Hepatocyte (in vitro differentiated cells): ENCODE results near the gene C4orf50. TPM values are rescaled to one million over a fixed set of nuclear protein-coding genes. Genes with fewer than 3 reads are reported as not detected.
A peak's percentile ranks its signal among the peaks of the same experiment; 100 is the strongest.

ENCODE experiments used
- DNase-seq: peaks from one replicate; pipeline ENCODE4 v3.0.0-alpha.2; 2016; ENCODE audit warnings: low spot score
- H2AFZ ChIP-seq: fragments of 200-600 bp; sonication (generic); 2 replicates; pipeline ENCODE4 v1.6.0; 2016; ENCODE audit warnings: antibody characterized with exemption, mild to moderate bottlenecking
- H3K27ac ChIP-seq: fragments of 200-600 bp; sonication (generic); 2 replicates; pipeline ENCODE4 v1.5.1; 2016; ENCODE audit warnings: mild to moderate bottlenecking
- H3K27me3 ChIP-seq: fragments of 200-600 bp; sonication (generic); 2 replicates; pipeline ENCODE4 v1.6.1; 2016
- H3K36me3 ChIP-seq: fragments of 200-600 bp; sonication (generic); replicated peaks from 2 replicates; pipeline ENCODE4 v1.5.1; 2016; ENCODE audit warnings: low read depth; ENCODE audit not compliant: insufficient read depth
- H3K4me1 ChIP-seq: fragments of 200-600 bp; sonication (generic); 2 replicates; pipeline ENCODE4 v1.5.1; 2016; ENCODE audit warnings: mild to moderate bottlenecking, moderate library complexity; ENCODE audit not compliant: insufficient read depth
- H3K4me2 ChIP-seq: fragments of 200-600 bp; sonication (generic); 2 replicates; pipeline ENCODE4 v1.6.0; 2016
- H3K4me3 ChIP-seq: fragments of 200-600 bp; sonication (generic); 2 replicates; pipeline ENCODE4 v1.5.1; 2016; ENCODE audit warnings: mild to moderate bottlenecking
- H3K79me2 ChIP-seq: fragments of 200-600 bp; sonication (generic); 2 replicates; pipeline ENCODE4 v1.6.0; 2017; ENCODE audit warnings: mild to moderate bottlenecking
- H3K9me2 ChIP-seq: fragments of 200-600 bp; sonication (generic); replicated peaks from 2 replicates; pipeline ENCODE4 v1.6.0; 2017; ENCODE audit warnings: mild to moderate bottlenecking; ENCODE audit not compliant: insufficient read depth
- H3K9me3 ChIP-seq: fragments of 200-600 bp; sonication (generic); 2 replicates; pipeline ENCODE4 v1.5.1; 2016; ENCODE audit warnings: low read depth, mild to moderate bottlenecking
- H4K20me1 ChIP-seq: fragments of 200-600 bp; sonication (generic); 2 replicates; pipeline ENCODE4 v1.6.0; 2016; ENCODE audit warnings: mild to moderate bottlenecking; ENCODE audit not compliant: insufficient read depth, poor library complexity, severe bottlenecking
- CTCF ChIP-seq: fragments of 200-600 bp; sonication (generic); IDR thresholded peaks from 2 replicates; pipeline ENCODE4 v1.5.1; 2016; ENCODE audit warnings: antibody characterized with exemption, mild to moderate bottlenecking; ENCODE audit not compliant: poor library complexity
- EZH2 ChIP-seq: fragments of 200-600 bp; sonication (generic); IDR thresholded peaks from 2 replicates; pipeline ENCODE4 v1.6.1; 2016; ENCODE audit warnings: antibody characterized with exemption, mild to moderate bottlenecking, borderline replicate concordance
- EZH2phosphoT487 ChIP-seq: fragments of 200-600 bp; sonication (generic); IDR thresholded peaks from one replicate; pipeline ENCODE4 v1.6.1; 2018; ENCODE audit warnings: antibody characterized with exemption, mild to moderate bottlenecking, low read depth, moderate library complexity; ENCODE audit not compliant: unreplicated experiment, severe bottlenecking
- WGBS: methylation state at CpG from one replicate; pipeline ENCODE4 v1.1.6; 2016; ENCODE audit warnings: low lambda C conversion rate; ENCODE audit errors: missing lambda C conversion rate; 5-methylcytosine and 5-hydroxymethylcytosine counted together
- polyA plus RNA-seq: library from polyadenylated mRNA; unstranded; fragments of >200 nt; fragmentation: Nextera tagmentation; extraction: Ambion mirVana; gene quantifications from 2 replicates; pipeline ENCODE4 v1.2.1, GENCODE V29; 2016
- total RNA-seq: library from RNA; depleted of rRNA; stranded (reverse); fragments of >200 nt; gene quantifications from 2 replicates; pipeline ENCODE4 v1.2.3, GENCODE V29; 2014

The C4orf50 gene
- total and polyA plus RNA-seq, 2 experiments from 2014 or later, result not detected

DNA sequence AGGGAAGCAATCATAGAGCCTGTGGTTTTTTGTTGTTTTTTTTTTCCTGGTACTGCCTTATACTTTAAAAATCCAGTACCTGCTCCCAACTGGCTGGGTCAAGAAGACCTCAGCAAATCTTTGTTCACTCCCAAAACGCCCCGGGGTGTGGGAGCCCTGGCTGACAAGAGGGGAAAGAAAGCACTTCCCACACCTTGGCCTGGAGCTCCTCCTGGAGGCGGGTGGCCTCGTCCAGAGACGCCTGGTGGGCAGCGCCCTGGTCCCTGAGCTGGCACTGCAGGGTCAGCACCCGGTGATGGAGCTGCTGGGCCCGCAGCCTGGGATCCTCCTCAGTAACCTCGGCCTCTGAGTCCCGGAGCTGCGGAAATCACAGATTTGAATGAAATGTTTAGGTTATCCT lies 38.2 kb downstream of the C4orf50 start:
- Histone ChIP-seq H3K36me3 (no peaks in the 10 kb centered on the region), H2AFZ (no peak overlapping the region), H3K4me3 (no peak overlapping the region), H3K4me2 (no peak overlapping the region), H3K27me3 (peaks cover 32% of the 10 kb centered on the region), H3K27ac (no peak overlapping the region), H3K9me3 (no peaks in the 10 kb centered on the region), H3K9me2 (no peaks in the 10 kb centered on the region), H4K20me1 (no peaks in the 10 kb centered on the region), H3K79me2 (no peaks in the 10 kb centered on the region), H3K4me1 (no peaks in the 10 kb centered on the region)
- TF ChIP-seq EZH2 (no peak), CTCF (peak; percentile 34)
- DNase-seq, result no peak
- WGBS, result 22% methylated on average over 11 of the region's 11 CpGs

GRCh38 chr4:5976921-5977320 lies 41.3 kb downstream of the C4orf50 start:
- no peak overlapping the region for H3K4me2 ChIP-seq
- no peak overlapping the region for H3K27ac ChIP-seq
- H3K36me3 ChIP-seq, result no peaks in the 10 kb centered on the region
- H3K9me3 ChIP-seq, result no peaks in the 10 kb centered on the region
- WGBS, result 87% methylated on average over 9 of the region's 9 CpGs
- H4K20me1 ChIP-seq, result no peaks in the 10 kb centered on the region
- H3K9me2 ChIP-seq, result no peaks in the 10 kb centered on the region
- no peaks in the 10 kb centered on the region for H3K4me1 ChIP-seq
- no peak for TF ChIP-seq EZH2phosphoT487
- TF ChIP-seq CTCF, result no peak
- no peak for TF ChIP-seq EZH2
- no peaks in the 10 kb centered on the region for H3K79me2 ChIP-seq
- peaks cover 32% of the 10 kb centered on the region for H3K27me3 ChIP-seq
- H3K4me3 ChIP-seq, result no peak overlapping the region
- H2AFZ ChIP-seq, result no peak overlapping the region
- DNase-seq, result no peak

DNA sequence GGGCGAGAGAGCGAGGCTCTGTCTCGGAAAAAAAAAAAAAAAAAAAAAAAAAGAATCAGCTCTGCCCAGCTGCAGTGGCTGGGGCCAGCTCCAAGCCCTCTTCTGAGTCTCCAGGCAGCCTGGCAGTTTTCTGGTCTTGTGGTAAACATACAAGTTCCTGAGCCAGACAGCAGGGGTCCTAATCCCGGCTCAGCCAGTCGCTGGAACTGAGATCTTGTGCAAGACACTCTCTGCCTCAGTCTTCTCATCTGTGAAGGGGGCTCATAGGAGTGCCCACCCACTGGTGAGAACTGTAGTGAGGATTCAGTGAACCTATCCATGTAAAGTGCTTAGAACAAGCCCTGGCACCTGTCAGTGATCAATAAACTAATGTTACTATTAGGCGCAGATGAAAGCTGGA lies 41.8 kb downstream of the C4orf50 start:
- H3K27me3 ChIP-seq, result peaks cover 32% of the 10 kb centered on the region
- H3K9me3 ChIP-seq, result no peaks in the 10 kb centered on the region
- WGBS, result 88% methylated on average over 3 of the region's 6 CpGs
- no peaks in the 10 kb centered on the region for H3K9me2 ChIP-seq
- H3K79me2 ChIP-seq, result no peaks in the 10 kb centered on the region
- no peak overlapping the region for H3K4me3 ChIP-seq
- no peak for DNase-seq
- no peaks in the 10 kb centered on the region for H3K4me1 ChIP-seq
- H3K36me3 ChIP-seq, result no peaks in the 10 kb centered on the region
- no peak overlapping the region for H3K4me2 ChIP-seq
- TF ChIP-seq CTCF, result no peak
- H3K27ac ChIP-seq, result no peak overlapping the region
- H4K20me1 ChIP-seq, result no peaks in the 10 kb centered on the region
- no peak overlapping the region for H2AFZ ChIP-seq

GRCh38 chr4:5974321-5974720 lies 43.9 kb downstream of the C4orf50 start:
- no peak for DNase-seq
- Histone ChIP-seq H4K20me1 (no peaks in the 10 kb centered on the region), H3K9me3 (no peaks in the 10 kb centered on the region), H3K4me3 (no peak overlapping the region), H2AFZ (no peak overlapping the region), H3K27me3 (peaks cover 26% of the 10 kb centered on the region), H3K79me2 (no peaks in the 10 kb centered on the region), H3K9me2 (no peaks in the 10 kb centered on the region), H3K27ac (no peak overlapping the region), H3K36me3 (no peaks in the 10 kb centered on the region), H3K4me2 (no peak overlapping the region), H3K4me1 (no peaks in the 10 kb centered on the region)
- 89% methylated on average over 15 of the region's 15 CpGs for WGBS
- TF ChIP-seq EZH2, result no peak
- no peak for TF ChIP-seq CTCF
- TF ChIP-seq EZH2phosphoT487, result no peak
